HepG2 (cell line): ENCODE results near the gene AEBP1. TPM values are rescaled to one million over a fixed set of nuclear protein-coding genes. Genes with fewer than 3 reads are reported as not detected.

ENCODE experiments used
- ARID2 ChIP-seq: sonication (generic); formaldehyde crosslinking; IDR thresholded peaks from 2 replicates; pipeline ENCODE4 v1.8.1; 2022; ENCODE audit warnings: mild to moderate bottlenecking, missing genetic modification reagents, borderline replicate concordance
- ESRRA ChIP-seq: sonication (generic); formaldehyde crosslinking; IDR thresholded peaks from 2 replicates; pipeline ENCODE4 v1.5.1; 2020; ENCODE audit warnings: mild to moderate bottlenecking, low read depth, missing genetic modification reagents
- HDAC2 ChIP-seq: sonication (generic); formaldehyde crosslinking; IDR thresholded peaks from 2 replicates; pipeline ENCODE4 v1.4.0; 2020; ENCODE audit warnings: missing genetic modification reagents
- KDM1A ChIP-seq: IDR thresholded peaks from 2 replicates; pipeline ENCODE4 v1.6.1; 2016; ENCODE audit warnings: missing compliant biosample characterization
- MYC ChIP-seq: sonication (generic); formaldehyde crosslinking; IDR thresholded peaks from 2 replicates; pipeline ENCODE4 v1.9.0; 2021; ENCODE audit warnings: missing genetic modification reagents, borderline replicate concordance
- STAG1 ChIP-seq: sonication (generic); formaldehyde crosslinking; IDR thresholded peaks from 2 replicates; pipeline ENCODE4 v1.4.0; 2020; ENCODE audit warnings: missing genetic modification reagents
- THYN1 ChIP-seq: sonication (generic); formaldehyde crosslinking; IDR thresholded peaks from 2 replicates; pipeline ENCODE4 v1.8.1; 2023; ENCODE audit warnings: low read depth, mild to moderate bottlenecking, moderate library complexity, missing genetic modification reagents, borderline replicate concordance
- ZBTB8A ChIP-seq: sonication (generic); formaldehyde crosslinking; IDR thresholded peaks from 2 replicates; pipeline ENCODE4 v1.4.0; 2020; ENCODE audit warnings: mild to moderate bottlenecking, low read depth, missing genetic modification reagents, borderline replicate concordance
- ZNF747 ChIP-seq: sonication (generic); formaldehyde crosslinking; IDR thresholded peaks from 2 replicates; pipeline ENCODE4 v1.8.1; 2023; ENCODE audit warnings: missing genetic modification reagents, mild to moderate bottlenecking, borderline replicate concordance
- polyA plus RNA-seq, 8 experiments: library from polyadenylated mRNA; depleted of rRNA in 3 of 8; stranded (reverse) in 7 of 8; unstranded in 1 of 8; fragments of >200 nt; fragmentation: Illumina TruSeq in 4 of 8; extraction: Trizol in 4 of 8; gene quantifications; 2 replicates each; pipeline versions ENCODE4 v1.2.1 to v1.2.3, GENCODE V29; 2011 to 2016; ENCODE audit warnings: low read depth in 4 of 8, missing spikeins in 1 of 8, mixed read lengths in 1 of 8; ENCODE audit not compliant: insufficient read depth in 1 of 8
- total RNA-seq, 5 experiments: library from RNA; depleted of rRNA; stranded (reverse); fragments of >200 nt; fragmentation: Illumina TruSeq; extraction: Trizol; gene quantifications; 2 replicates each; pipeline ENCODE4 v1.2.3, GENCODE V29; 2016; ENCODE audit warnings: low read depth in 1 of 5
- TF ChIP-seq, protein P1 (sequence below): sonication (generic); formaldehyde crosslinking; IDR thresholded peaks from 2 replicates; pipeline ENCODE4 v1.9.0; 2021; ENCODE audit warnings: missing genetic modification reagents, borderline replicate concordance
- TF ChIP-seq, protein P2 (sequence below), 2 experiments: IDR thresholded peaks; 2 replicates each; pipeline ENCODE4 v1.6.1; 2011 to 2012; ENCODE audit warnings: low read length in 2 of 2, borderline replicate concordance in 1 of 2, low read depth in 1 of 2, mild to moderate bottlenecking in 1 of 2, moderate library complexity in 1 of 2
- TF ChIP-seq, protein P3 (sequence below): sonication (generic); formaldehyde crosslinking; IDR thresholded peaks from 2 replicates; pipeline ENCODE4 v1.4.0; 2020; ENCODE audit warnings: missing genetic modification reagents, mild to moderate bottlenecking, borderline replicate concordance
- TF ChIP-seq, protein P4 (sequence below): sonication (generic); formaldehyde crosslinking; IDR thresholded peaks from 2 replicates; pipeline ENCODE4 v1.4.0; 2020; ENCODE audit warnings: missing genetic modification reagents

AEBP1 gene
- total and polyA plus RNA-seq, 2 of the 13 experiments (the other 11 are each of a cell fraction or from before 2014, with no cell fraction given), result 0.22 to 0.55 TPM

DNA sequence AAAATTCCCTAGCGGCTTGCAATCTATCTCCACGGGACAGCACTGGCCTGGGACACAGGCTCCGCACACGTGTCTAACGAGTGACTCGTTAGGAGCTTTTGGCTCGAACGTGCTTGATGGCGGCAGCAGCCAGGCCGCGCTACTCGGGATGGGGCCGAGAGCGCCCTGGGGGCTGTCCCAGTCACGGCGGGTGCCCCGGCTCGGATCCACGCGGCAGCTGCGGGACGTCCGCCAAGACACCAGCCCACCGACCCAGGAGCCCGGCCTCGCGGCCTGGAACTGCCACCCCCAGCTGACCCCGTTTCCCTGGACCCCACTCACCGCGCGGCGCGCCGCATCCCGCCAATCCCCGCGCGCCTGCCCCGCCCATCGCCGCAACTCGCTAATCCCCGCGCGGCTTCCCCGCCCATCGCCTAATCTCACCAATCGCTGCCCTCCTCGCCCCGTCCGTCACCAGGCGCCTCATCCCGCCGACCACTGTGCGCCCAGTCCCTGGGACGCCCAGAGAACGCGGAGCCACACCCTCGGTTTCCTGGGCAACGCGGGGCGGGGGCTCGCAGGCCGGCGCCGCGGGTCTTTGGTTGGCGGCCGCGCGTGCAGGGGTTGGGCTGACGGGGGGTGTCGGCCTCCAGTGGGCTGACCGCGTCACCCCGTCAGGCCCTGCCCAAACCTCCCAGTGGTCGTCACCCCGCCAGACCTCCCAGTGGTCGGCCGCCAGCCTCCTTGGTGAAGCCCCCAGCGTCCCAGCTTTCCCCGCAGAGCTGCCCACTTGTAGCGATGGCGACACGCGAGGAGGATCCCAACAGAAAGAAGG lies 19.3 kb downstream of the AEBP1 start, which contains the start of gene POLD2 (continued):
- TF ChIP-seq, protein P1, sequence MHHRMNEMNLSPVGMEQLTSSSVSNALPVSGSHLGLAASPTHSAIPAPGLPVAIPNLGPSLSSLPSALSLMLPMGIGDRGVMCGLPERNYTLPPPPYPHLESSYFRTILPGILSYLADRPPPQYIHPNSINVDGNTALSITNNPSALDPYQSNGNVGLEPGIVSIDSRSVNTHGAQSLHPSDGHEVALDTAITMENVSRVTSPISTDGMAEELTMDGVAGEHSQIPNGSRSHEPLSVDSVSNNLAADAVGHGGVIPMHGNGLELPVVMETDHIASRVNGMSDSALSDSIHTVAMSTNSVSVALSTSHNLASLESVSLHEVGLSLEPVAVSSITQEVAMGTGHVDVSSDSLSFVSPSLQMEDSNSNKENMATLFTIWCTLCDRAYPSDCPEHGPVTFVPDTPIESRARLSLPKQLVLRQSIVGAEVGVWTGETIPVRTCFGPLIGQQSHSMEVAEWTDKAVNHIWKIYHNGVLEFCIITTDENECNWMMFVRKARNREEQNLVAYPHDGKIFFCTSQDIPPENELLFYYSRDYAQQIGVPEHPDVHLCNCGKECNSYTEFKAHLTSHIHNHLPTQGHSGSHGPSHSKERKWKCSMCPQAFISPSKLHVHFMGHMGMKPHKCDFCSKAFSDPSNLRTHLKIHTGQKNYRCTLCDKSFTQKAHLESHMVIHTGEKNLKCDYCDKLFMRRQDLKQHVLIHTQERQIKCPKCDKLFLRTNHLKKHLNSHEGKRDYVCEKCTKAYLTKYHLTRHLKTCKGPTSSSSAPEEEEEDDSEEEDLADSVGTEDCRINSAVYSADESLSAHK, result no peak
- TF ChIP-seq MYC (CRISPR knock-in tag) (peak; percentile 96), ZNF747 (CRISPR knock-in tag) (peak; percentile 69; the same call in 1 of the 2 replicates), THYN1 (CRISPR knock-in tag) (no peak), ESRRA (CRISPR knock-in tag) (no peak), HDAC2 (peak; percentile 25; the same call in 1 of the 2 replicates), KDM1A (CRISPR knock-in tag) (no peak), STAG1 (no peak), ZBTB8A (no peak), ARID2 (CRISPR knock-in tag) (no peak; the same call in 1 of the 2 replicates)
- TF ChIP-seq, protein P2, sequence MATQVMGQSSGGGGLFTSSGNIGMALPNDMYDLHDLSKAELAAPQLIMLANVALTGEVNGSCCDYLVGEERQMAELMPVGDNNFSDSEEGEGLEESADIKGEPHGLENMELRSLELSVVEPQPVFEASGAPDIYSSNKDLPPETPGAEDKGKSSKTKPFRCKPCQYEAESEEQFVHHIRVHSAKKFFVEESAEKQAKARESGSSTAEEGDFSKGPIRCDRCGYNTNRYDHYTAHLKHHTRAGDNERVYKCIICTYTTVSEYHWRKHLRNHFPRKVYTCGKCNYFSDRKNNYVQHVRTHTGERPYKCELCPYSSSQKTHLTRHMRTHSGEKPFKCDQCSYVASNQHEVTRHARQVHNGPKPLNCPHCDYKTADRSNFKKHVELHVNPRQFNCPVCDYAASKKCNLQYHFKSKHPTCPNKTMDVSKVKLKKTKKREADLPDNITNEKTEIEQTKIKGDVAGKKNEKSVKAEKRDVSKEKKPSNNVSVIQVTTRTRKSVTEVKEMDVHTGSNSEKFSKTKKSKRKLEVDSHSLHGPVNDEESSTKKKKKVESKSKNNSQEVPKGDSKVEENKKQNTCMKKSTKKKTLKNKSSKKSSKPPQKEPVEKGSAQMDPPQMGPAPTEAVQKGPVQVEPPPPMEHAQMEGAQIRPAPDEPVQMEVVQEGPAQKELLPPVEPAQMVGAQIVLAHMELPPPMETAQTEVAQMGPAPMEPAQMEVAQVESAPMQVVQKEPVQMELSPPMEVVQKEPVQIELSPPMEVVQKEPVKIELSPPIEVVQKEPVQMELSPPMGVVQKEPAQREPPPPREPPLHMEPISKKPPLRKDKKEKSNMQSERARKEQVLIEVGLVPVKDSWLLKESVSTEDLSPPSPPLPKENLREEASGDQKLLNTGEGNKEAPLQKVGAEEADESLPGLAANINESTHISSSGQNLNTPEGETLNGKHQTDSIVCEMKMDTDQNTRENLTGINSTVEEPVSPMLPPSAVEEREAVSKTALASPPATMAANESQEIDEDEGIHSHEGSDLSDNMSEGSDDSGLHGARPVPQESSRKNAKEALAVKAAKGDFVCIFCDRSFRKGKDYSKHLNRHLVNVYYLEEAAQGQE (IDR thresholded peaks at IDR 0.05; ENCODE audit: borderline replicate concordance in 1 of 2, low read depth in 1 of 2, low read length in 2 of 2), result 0 out of 4 replicates have a peak, but pooled peaks of 1 of the 2 experiments have one; percentile 7
- TF ChIP-seq, protein P3, sequence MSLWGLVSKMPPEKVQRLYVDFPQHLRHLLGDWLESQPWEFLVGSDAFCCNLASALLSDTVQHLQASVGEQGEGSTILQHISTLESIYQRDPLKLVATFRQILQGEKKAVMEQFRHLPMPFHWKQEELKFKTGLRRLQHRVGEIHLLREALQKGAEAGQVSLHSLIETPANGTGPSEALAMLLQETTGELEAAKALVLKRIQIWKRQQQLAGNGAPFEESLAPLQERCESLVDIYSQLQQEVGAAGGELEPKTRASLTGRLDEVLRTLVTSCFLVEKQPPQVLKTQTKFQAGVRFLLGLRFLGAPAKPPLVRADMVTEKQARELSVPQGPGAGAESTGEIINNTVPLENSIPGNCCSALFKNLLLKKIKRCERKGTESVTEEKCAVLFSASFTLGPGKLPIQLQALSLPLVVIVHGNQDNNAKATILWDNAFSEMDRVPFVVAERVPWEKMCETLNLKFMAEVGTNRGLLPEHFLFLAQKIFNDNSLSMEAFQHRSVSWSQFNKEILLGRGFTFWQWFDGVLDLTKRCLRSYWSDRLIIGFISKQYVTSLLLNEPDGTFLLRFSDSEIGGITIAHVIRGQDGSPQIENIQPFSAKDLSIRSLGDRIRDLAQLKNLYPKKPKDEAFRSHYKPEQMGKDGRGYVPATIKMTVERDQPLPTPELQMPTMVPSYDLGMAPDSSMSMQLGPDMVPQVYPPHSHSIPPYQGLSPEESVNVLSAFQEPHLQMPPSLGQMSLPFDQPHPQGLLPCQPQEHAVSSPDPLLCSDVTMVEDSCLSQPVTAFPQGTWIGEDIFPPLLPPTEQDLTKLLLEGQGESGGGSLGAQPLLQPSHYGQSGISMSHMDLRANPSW (CRISPR knock-in tag), result no peak; the same call in 1 of the 2 replicates
- TF ChIP-seq, protein P4, sequence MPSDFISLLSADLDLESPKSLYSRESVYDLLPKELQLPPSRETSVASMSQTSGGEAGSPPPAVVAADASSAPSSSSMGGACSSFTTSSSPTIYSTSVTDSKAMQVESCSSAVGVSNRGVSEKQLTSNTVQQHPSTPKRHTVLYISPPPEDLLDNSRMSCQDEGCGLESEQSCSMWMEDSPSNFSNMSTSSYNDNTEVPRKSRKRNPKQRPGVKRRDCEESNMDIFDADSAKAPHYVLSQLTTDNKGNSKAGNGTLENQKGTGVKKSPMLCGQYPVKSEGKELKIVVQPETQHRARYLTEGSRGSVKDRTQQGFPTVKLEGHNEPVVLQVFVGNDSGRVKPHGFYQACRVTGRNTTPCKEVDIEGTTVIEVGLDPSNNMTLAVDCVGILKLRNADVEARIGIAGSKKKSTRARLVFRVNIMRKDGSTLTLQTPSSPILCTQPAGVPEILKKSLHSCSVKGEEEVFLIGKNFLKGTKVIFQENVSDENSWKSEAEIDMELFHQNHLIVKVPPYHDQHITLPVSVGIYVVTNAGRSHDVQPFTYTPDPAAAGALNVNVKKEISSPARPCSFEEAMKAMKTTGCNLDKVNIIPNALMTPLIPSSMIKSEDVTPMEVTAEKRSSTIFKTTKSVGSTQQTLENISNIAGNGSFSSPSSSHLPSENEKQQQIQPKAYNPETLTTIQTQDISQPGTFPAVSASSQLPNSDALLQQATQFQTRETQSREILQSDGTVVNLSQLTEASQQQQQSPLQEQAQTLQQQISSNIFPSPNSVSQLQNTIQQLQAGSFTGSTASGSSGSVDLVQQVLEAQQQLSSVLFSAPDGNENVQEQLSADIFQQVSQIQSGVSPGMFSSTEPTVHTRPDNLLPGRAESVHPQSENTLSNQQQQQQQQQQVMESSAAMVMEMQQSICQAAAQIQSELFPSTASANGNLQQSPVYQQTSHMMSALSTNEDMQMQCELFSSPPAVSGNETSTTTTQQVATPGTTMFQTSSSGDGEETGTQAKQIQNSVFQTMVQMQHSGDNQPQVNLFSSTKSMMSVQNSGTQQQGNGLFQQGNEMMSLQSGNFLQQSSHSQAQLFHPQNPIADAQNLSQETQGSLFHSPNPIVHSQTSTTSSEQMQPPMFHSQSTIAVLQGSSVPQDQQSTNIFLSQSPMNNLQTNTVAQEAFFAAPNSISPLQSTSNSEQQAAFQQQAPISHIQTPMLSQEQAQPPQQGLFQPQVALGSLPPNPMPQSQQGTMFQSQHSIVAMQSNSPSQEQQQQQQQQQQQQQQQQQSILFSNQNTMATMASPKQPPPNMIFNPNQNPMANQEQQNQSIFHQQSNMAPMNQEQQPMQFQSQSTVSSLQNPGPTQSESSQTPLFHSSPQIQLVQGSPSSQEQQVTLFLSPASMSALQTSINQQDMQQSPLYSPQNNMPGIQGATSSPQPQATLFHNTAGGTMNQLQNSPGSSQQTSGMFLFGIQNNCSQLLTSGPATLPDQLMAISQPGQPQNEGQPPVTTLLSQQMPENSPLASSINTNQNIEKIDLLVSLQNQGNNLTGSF (CRISPR knock-in tag), result no peak
